Fibroblast of peridontal ligament (primary cell): ENCODE results near the gene FRMD5.
A peak's percentile ranks its signal among the peaks of the same experiment; 100 is the strongest.
"Not testable (repeated sequence)": the region's sequence is repeated elsewhere in the genome, so short reads cannot be mapped to it uniquely, and the experiment has no call there.

ENCODE experiments used
- DNase-seq: peaks from one replicate; pipeline ENCODE4 v3.0.0-alpha.2; 2010; ENCODE audit errors: extremely low read depth

Gene FRMD5

DNA sequence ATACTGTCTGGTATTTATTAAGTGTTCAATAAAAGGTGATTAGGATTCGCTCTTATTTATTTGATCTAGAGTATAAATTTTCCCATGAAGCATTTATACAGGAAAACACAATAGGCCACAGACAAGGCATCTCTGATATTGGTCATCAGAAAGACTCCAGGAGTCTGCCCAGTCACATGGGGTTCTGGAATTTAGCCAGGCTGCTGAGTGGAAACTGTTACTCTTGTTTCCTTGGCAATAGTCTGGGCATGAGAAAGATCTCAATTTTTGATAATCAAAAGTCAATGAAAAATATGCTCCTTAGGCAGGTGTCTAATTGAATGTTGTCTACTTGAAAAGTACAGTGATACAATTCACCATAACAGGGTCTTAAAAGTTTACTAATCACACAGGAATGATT lies 161.2 kb downstream of the FRMD5 start:
- peak; percentile 82 for DNase-seq

DNA sequence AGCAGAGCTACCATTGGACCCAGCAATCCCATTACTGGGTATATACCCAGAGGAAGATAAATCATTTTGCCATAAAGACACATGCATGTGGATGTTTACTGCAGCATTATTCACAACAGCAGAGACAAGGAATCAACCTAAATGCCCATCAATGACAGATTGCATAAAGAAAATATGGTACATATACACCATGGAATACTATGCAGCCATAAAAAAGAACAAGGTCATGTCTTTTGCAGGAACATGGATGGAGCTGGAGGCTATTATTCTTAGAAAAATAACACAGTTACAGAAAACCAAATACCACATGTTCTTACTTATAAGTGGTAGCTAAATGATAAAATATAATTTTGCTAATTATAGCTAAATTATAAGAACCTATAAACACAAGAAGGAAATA lies 162.3 kb downstream of the FRMD5 start:
- DNase-seq: not testable (repeated sequence)

DNA sequence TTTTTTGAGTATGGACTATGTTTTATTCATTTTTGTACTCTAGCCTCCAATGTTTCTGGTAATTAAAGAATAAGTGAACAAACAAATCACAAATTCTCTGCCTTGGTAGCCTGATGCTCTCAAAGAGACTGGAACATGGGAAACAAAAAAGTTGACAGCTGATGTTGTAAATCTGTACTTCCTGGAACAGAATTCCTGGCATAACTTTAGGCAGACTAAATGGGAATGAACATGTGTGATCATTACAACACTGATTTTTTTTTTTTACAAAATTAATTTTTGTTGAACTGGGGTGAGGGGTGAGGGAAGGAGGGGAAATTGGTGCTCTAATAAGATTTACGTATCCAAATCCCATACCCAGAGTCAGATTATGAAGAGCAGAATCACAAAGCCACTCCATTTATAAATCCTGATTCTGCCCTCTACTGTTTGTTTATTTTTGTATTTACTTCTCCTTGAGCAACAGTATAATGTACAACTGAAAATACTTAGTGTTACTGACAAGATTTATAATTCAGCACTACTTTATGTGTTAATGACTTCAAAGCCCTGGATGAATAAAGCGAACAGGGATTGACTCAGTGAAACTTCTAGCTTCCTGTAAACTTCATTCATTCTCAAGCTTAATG lies 165.0 kb downstream of the FRMD5 start:
- DNase-seq: peak; percentile 56

DNA sequence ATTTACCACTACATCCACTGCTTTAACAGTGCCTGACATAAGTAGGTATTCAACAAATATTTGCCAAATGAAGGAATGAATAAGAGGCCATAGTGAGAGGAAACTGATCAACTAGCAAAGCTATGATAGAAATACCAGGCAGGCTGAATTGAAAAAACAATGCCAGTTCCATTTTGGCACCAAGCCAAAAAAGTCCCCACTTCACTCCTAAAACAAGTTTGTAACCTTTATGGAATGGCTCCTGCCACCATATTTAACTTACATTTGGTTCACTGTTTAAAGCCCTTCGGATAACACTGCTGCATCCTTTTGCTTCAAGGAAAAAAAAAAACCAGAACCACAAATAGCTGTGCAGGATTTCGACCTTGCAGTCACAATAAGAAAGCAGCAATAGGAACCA lies 166.1 kb downstream of the FRMD5 start:
- no peak for DNase-seq

DNA sequence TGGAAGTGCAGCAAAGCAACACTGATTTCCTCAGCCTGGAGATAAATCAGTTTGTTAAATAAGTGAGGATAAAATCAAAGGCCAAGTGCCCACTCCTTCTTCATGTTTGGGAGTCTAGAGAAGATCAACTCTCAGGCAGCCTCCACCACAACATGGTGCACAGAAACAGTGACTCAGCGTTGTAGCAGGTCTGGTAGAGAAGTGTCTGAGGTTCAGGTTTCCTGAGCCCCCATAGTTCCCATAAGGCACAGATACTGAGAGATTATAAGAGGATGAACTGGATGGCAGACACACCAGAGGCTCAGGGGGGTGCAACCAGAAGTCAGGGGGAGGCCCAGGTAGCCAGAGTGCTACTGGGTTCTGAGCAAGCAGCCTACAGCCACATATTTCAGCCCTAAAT lies 166.7 kb downstream of the FRMD5 start:
- no peak for DNase-seq

DNA sequence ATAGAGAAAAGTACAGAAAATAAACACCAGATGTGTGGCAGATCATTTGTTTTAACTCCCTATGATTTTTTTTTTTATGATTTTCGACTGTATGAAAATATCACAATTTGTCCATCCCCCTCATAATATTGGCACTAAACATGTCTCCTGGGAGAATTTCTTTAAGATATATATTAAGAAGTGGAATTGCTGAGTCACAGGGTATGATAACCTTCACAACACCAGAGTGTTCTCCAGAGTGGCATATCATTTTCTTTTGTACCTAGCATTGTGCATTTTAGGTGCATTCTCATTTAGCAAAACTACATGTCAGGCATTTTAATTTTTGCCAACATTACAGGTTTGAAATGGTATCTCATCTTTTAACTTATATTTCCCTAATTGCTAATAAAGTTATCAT lies 170.9 kb downstream of the FRMD5 start:
- DNase-seq: no peak

DNA sequence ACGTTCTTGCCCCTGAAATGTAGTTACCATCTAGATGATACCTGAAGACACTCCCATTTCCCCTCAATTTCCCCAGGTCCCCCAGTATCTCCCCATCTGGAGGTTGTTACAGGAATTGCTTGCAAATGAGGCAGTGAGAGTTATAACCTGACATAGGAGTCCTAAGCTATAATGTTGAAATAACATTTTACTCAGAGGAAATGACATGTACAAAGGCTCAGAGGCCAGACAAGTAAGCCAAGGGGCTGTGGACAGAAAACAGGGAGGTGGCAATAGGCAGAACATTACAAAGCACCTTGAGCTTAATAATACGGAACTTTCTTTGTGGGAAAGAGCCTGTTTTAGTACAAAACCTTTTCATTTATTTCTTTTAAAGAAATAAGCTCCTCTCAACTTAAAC lies 171.9 kb downstream of the FRMD5 start:
- DNase-seq: no peak

DNA sequence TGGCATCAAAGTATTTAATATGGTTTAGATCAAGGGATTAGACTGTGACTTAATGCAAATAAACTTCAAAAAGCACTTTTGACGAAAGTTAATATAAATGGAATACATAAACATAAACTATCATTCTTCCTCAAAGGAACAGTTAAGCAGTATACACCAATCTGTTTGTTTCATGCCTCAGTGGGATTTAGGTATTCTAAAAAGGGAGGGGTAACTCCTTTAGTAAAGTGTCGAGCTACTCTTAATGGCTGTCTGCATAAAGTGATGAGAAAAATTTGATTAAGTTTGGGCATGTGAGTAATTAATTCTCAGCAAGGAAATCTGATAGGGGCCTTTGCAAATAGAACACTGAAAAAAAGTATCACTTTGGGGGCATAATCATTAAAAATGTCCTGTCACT lies 176.9 kb downstream of the FRMD5 start:
- no peak for DNase-seq

DNA sequence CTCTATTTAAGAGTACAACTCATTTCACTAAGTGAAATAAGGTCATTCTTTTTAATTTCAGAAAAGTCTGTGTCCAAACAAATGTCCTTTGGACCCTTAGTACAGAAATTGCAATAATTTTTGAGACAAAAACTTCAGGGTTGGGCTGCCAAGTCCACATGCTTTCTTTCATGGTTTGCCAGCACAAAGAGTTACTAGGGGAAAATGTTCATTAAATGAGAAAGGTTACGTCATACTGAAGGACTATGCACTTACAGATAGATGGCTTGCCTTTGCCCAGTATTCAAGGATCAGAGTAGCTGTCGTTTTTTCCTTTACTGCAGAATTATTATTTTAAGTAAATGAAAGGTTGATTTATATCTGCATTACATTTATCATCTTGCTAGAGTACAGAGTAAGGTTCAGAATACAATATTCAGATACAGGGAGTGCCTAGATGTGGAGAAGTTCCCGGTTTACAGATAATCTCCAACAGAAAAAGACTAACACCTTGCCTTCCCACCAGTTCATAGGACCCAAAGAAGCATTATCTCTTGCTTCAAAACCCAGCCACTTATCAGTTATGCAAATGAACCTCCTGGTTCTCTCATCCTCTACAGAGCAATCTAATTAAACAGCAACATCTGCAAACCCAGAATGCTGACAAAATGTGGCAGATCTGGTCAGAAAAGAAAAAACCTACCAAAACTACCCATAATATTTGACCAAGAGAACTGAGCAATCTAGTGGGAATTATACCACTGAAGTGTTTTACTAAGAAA lies 179.3 kb downstream of the FRMD5 start:
- peak; percentile 61 for DNase-seq

DNA sequence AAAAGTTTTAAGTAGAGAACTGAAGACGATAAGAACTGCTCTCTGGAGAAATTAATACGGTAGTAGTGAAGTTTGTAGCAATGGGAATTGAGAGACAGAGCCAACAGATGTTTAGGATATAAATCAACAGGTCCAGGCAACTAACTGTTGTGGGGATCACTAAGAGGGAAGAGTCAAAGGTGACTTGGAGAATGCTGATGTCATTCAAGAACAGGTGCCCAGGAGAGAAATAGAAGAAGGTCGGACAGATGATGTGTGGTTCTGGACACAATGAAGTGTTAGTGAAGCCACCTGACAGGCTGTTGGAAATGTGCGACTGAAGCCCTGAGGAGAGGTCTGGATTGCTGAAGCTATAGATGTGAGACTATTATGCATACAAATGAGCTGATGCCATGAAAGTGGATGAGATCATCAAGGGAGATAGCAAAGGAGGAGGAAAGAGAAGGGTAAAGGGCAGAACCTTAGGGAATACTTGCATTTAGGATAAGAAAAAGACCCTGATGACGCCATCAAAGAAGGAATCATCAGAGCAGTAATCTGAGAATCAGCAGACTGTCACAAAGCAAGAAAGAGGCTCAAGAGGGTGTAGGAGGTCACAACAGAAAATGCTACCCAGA lies 183.7 kb downstream of the FRMD5 start:
- no peak for DNase-seq

DNA sequence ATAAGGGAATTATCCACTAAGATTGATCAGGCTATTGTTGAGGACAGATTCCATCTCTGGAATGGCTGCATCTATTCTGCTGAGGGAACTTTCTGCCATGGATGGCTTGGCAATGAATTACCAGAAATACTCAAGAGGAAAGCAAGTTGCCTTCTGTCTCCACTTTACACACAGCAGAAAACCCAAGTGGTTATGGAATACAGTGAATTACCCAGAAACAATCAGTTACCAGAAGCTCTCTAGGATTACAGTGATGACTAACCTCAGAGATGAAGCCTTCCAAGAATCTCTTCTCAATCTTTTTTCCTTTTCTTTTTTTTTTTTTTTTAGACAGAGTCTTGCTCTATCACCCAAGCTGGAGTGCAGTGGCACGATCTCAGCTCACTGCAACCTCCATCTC lies 185.0 kb downstream of the FRMD5 start:
- DNase-seq: peak; percentile 94

DNA sequence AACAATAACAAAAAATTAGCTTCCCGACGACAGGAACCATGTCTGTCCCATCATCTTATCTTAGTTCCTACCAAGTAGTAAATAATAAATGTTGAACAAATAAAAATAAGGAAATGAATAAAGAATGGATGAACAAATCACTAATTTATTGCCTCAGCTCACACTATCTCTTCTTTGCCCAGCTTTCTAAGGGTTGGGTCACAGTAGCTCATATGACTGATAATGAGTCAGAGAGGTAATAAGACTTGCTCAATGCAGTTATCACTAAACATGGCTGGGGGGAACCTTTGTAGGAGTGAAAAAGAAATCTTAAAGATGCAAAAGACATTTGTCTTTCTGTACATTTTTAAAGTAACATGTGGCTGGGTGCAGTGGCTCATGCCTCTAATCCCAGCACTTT lies 186.0 kb downstream of the FRMD5 start:
- peak; percentile 54 for DNase-seq

DNA sequence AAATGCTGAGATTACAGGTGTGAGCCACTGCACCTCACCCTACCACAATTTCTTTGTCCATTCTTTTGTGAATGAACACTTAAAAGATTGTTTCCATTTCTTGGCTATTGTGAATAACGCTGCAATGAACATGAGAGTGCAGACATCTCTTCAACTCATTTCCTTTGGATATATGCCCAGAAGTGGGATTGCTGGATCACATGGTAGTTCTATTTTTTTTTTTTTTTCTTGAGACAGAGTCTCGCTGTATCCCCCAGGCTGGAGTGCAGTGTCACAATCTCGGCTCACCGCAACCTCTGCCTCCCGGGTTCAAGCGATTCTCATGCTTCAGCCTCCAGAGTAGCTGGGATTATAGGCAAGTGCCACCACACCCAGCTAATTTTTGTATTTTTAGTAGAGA lies 194.8 kb downstream of the FRMD5 start:
- DNase-seq: peak; percentile 93

DNA sequence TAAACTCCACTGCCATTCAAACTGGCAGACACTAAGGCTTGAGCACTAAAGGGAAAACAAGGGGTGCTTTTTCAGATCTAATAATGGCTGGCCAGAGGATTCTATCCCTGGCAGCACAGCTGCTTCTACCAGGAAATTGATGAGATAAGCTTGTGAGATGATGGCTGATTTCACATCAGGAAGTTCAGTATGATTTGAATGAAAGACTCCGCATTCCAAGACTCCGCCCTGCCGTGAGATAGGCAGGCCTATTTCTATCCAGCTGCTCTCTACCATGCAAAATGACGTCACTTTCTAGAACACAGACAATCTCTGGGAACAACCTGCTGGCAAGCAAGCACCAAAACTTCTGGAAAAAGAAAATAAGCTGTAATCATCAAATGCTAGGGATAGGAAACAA lies 196.5 kb downstream of the FRMD5 start:
- peak; percentile 58 for DNase-seq

DNA sequence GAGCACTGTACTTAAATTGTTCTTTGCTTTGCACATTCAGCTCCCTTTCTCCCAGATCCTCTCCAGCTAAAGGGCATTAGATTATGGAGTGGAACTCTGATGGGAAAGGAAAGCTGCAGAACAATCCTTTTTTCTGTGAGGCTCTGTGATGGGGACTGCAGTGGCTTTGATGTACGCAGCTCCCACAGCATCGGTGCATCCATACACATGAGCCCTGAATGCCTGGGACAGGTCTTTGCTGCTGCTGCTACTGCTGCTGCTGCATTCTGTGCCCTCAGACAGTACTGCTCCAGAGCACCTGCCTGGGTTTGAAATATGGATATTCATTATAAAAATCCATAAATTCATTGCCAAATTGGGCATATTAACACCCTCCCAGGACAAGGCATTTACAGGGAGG lies 203.9 kb downstream of the FRMD5 start:
- no peak for DNase-seq

DNA sequence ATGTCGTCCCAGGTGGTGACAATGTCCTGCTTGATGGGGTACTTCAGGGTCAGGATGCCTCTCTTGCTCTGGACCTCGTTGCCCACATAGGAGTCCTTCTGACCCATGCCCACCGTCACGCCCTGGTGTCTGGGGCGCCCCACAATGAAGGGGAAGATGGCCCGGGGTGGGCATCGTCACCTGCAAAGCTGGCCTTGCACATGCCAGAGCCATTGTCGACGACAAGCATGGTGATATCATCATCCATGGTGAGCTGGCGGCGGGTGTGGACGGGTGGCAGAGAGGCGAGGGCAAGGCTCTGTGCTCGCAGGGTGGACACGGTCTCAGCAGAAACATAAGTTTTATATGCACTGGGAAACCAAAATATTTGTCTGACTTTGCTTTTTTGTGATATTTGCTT lies 205.1 kb downstream of the FRMD5 start:
- DNase-seq: no peak

DNA sequence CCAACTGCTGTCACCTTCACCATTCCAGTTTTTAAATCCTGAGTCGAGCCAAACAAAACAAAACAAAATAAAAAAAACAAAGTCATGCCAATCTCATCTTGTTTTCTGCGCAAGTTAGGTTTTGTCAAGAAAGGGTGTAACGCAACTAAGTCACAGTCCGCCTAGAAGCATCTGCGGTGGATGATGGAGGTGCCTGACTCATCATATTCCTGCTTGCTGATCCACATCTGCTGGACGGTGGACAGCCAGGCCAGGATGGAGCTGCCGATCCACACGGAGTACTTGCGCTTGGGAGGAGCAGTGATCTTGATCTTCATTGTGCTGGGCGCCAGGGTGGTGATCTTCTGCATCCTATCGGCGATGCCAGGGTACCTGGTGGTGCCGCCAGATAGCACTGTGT lies 206.2 kb downstream of the FRMD5 start:
- DNase-seq: no peak

DNA sequence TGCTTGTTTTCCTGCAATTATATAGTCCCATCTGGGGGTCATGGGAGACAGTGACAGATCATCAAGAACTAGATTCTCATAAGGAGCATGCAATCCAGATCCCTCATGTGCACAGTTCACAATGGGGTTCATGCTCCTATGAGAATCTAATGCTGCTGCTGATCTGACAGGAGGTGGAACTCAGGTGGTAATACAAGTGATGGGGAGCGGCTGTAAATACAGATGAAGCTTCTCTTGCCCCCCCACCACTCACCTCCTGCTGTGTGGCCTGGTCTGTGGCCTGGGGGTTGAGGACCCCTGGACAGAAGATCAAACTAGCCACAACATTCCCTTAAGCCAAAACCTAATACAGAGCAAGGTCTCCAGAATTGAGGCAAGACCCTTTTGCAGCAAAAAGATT lies 207.1 kb downstream of the FRMD5 start:
- no peak for DNase-seq

DNA sequence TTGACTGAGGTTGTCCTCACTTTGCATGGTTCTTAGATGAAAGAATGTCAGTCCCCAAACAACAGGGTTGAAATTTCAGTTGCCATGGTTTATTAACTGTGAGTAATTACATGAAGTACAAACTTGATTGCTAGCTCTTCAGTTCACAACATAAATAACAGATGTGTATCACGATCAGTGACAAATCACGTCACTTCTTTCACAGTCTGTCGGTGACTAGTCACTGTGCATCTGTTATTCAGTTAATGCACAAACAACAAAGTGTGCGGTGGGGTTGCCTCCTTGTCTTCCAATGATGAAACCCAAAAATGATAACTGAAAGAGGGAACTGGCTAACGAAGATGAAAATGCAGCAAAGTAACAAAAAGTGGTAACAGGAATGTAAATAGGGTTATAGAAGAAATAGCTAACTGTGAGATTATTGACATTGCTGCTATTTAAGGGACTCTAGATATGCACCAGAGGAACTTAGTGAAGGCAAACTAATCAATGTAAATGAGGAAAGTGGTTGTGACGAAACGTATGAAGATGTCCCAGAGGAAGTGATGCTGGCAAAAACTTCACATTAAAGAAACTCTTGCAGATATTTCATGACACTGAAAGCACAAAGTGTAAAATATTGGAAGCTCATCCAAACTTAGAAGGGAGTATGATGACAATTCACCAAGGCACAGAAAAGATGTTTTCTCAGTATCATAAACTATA lies 208.9 kb downstream of the FRMD5 start:
- DNase-seq: no peak

DNA sequence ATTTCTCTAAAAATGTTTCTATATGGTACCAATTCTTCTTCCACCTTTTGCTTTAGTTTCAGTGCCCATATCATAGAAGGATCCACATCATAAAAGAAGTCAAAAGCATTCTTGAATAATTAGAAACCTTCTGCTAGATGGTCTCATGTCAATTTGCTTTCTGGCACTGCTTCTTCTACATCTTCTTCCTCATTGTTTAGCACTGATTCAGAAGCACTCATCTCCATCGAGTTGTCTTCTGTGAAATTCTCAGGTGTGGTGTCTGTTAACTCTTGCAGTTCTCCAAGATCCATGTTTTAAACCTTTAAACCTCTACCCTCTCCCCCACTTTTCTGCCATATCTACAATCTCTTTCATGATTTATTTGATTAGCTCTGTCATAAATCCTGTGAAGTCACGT lies 213.5 kb downstream of the FRMD5 start:
- no peak for DNase-seq

DNA sequence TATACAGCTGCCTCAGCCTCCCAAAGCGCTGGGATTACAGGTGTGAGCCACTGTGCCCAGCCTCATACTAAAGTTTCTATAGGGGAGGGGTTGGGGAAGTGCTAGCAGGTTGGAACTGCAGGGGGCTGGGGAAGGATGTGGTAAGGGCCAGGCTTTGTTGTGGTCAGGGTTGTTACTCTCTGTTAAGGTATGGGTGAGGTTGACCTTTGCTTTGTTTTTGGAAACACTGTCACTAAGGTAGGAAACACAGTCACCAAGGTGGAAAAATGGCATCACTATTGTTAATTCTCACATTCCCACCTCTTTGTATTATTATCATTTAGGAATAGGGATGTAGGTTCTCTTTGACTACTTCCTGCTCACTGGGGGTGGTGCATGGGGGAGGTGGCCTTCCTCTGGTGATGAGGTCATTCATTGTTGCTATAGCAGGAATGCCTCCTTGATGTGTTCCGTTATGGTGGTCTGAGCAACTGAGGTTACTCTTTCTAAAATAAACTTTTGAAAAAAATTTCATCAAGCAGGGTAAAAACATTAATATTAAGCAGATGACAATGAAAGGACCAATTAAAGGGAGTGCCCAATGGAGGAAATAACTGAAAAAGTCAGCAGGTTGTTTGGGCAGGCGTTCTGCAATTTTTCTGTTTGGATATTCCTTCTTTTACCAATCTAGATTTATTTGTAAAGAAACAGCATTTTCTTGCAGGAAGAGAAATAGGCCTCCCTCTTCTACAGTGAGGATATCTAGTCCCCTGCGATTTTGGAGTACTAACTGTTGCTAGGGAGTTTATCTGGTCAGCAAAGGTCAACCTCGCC lies 217.8 kb downstream of the FRMD5 start:
- no peak for DNase-seq

DNA sequence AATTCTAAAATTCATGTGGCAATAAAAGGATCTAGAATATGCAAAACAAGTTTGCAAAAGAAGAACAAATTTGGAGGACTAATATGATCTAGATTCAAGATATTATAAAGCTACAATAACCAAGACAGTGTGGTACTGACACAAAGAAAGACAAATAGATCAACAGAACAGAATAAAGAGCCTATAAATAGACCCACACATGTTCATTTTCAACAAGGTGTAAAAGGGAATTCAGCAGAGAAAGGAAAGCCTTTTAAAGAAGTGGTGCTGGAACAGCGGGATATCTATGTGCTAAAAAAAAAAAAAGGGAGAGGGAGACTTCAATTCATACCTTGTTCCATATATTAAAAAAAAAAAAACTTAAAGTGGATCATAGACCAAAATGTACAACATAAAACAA lies 219.3 kb downstream of the FRMD5 start:
- no peak for DNase-seq
